ENCODE data around the gene PYHIN1.

Gene PYHIN1

GRCh38 chr1:159014003-159014571, 82.7 kb downstream of the PYHIN1 start:
- DNase-seq (ENCODE audit: low read depth), result no peak

- no peak for DNase-seq (ENCODE audit: low read depth)
Observed at GRCh38 chr1:159014851-159015250, 83.5 kb downstream of the PYHIN1 start.

GRCh38 chr1:159015440-159015909, 84.1 kb downstream of the PYHIN1 start:
- no peak for DNase-seq (ENCODE audit: low read depth)

GRCh38 chr1:159023723-159024122, 92.4 kb downstream of the PYHIN1 start:
- no peak for DNase-seq (ENCODE audit: low read depth)

- DNase-seq (ENCODE audit: low read depth), result no peak
Observed at GRCh38 chr1:159025043-159025442, 93.7 kb downstream of the PYHIN1 start.

Data from activated T-cell treated with anti-CD3 and anti-CD28 coated beads for 24 hours (primary cell).